HCT116 (cell line): ENCODE measurements around the gene HS6ST1. TPM values are rescaled to one million over a fixed set of nuclear protein-coding genes. Genes with fewer than 3 reads are reported as not detected.

Source experiments
- ATAC-seq: fragments of 200-7000 bp; cut with Tn5 transposase; 2 replicates; pipeline ENCODE4 v1.9.1; 2020; ENCODE audit warnings: mild to moderate bottlenecking, moderate library complexity
- BruUV-seq: library from RNA; stranded (reverse); fragments of 400-500 nt; replicated peaks from 2 replicates; lab custom pipeline; 2021; lab: Mats Ljungman, UMichigan
- CTCF ChIA-PET: fragments of 300-600 bp; sonication (Branson Sonifier 250); formaldehyde crosslinking; loops from one replicate; lab custom pipeline; 2021; ENCODE audit warnings: antibody characterized with exemption; lab: Charles Lee
- POLR2A ChIA-PET: fragments of 300-600, 350-600 bp; sonication (Branson Sonifier 250); formaldehyde crosslinking; loops from one replicate; lab custom pipeline; 2021; ENCODE audit warnings: antibody characterized with exemption; lab: Charles Lee
- RAD21 ChIA-PET, 2 experiments: fragments of 300-600 bp; sonication (Branson Sonifier 250); formaldehyde crosslinking; loops; one replicate each; lab custom pipeline; 2023; ENCODE audit warnings: low total read pairs in 2 of 2; ENCODE audit not compliant: uncharacterized antibody in 2 of 2, unreplicated experiment in 2 of 2, low non-redundant PET in 1 of 2; lab: Charles Lee
- DNase-seq: peaks from one replicate; pipeline ENCODE4 v3.0.0-alpha.2; 2010; ENCODE audit warnings: low read depth, low spot score
- H2AFZ ChIP-seq: fragments of 200-600 bp; shearing (Covaris generic), sonication (generic); 2 replicates; pipeline ENCODE4 v1.6.1; 2017; ENCODE audit warnings: low read depth, mixed run types, mixed read lengths, antibody characterized with exemption, low read length; ENCODE audit not compliant: poor library complexity, severe bottlenecking
- H3K27ac ChIP-seq: 2 replicates; pipeline ENCODE4 v1.5.1; 2012; ENCODE audit warnings: low read depth, low read length
- H3K27me3 ChIP-seq: fragments of 200-600 bp; sonication (generic); 2 replicates; pipeline ENCODE4 v1.6.1; 2016; ENCODE audit warnings: mixed run types, low read length, mixed read lengths; ENCODE audit not compliant: insufficient read depth
- H3K36me3 ChIP-seq, 2 experiments: fragments of 200-500 bp in 1 of 2; fragments of 200-600 bp in 1 of 2; sonication (Bioruptor generic) in 1 of 2; sonication (generic) in 1 of 2; 2 replicates each; pipeline versions ENCODE4 v1.5.1 to v1.6.1; 2014 to 2016; ENCODE audit warnings: low read length in 2 of 2, inconsistent platforms in 1 of 2, mixed read lengths in 1 of 2, mixed run types in 1 of 2; ENCODE audit not compliant: insufficient read depth in 2 of 2, control insufficient read depth in 1 of 2
- H3K4me1 ChIP-seq, 2 experiments: fragments of 200-600 bp in 1 of 2; sonication (generic) in 1 of 2; 2 replicates each; pipeline versions ENCODE4 v1.5.1 to v1.6.1; 2012 to 2017; ENCODE audit warnings: low read length in 2 of 2, inconsistent platforms in 1 of 2, mild to moderate bottlenecking in 1 of 2, mixed read lengths in 1 of 2, mixed run types in 1 of 2, moderate library complexity in 1 of 2; ENCODE audit not compliant: insufficient read depth in 2 of 2, control insufficient read depth in 1 of 2
- H3K4me2 ChIP-seq: fragments of 200-600 bp; sonication (generic); 2 replicates; pipeline ENCODE4 v1.6.1; 2017; ENCODE audit warnings: mixed run types, low read length, mixed read lengths
- H3K4me3 ChIP-seq, 2 experiments: fragments of 200-600 bp in 1 of 2; sonication (generic) in 1 of 2; replicated peaks in 1 of 2; 2 replicates each; pipeline ENCODE4 v1.5.1; 2011 to 2016; ENCODE audit warnings: low read length in 2 of 2, control low read depth in 1 of 2, low read depth in 1 of 2, mild to moderate bottlenecking in 1 of 2, mixed read lengths in 1 of 2, mixed run types in 1 of 2
- H3K79me2 ChIP-seq: fragments of 200-600 bp; sonication (generic); 2 replicates; pipeline ENCODE4 v1.6.1; 2017; ENCODE audit warnings: mild to moderate bottlenecking, mixed run types, low read length, moderate library complexity, mixed read lengths; ENCODE audit not compliant: insufficient read depth
- H3K9ac ChIP-seq: fragments of 200-600 bp; sonication (generic); 2 replicates; pipeline ENCODE4 v1.6.1; 2016; ENCODE audit warnings: low read length, mixed read lengths
- H3K9me2 ChIP-seq: fragments of 200-600 bp; sonication (generic), shearing (Covaris generic); 2 replicates; pipeline ENCODE4 v1.6.1; 2017; ENCODE audit warnings: mixed run types, mild to moderate bottlenecking, moderate library complexity; ENCODE audit not compliant: insufficient read depth
- H3K9me3 ChIP-seq, 2 experiments: fragments of 200-500 bp in 1 of 2; fragments of 200-600 bp in 1 of 2; sonication (Bioruptor generic) in 1 of 2; sonication (generic) in 1 of 2; 2 replicates each; pipeline ENCODE4 v1.6.1; 2014 to 2017; ENCODE audit warnings: low read length in 2 of 2, mixed read lengths in 2 of 2, inconsistent platforms in 1 of 2, low read depth in 1 of 2, mild to moderate bottlenecking in 1 of 2, mixed run types in 1 of 2, moderate library complexity in 1 of 2; ENCODE audit not compliant: control insufficient read depth in 1 of 2, insufficient read depth in 1 of 2
- H4K20me1 ChIP-seq: fragments of 200-600 bp; sonication (generic), shearing (Covaris generic); 2 replicates; pipeline ENCODE4 v1.6.1; 2017; ENCODE audit warnings: mixed run types, mild to moderate bottlenecking, moderate library complexity; ENCODE audit not compliant: insufficient read depth
- CBX3 ChIP-seq: IDR thresholded peaks from 2 replicates; pipeline ENCODE4 v1.6.1; 2012; ENCODE audit warnings: low read depth
- CEBPB ChIP-seq: IDR thresholded peaks from 2 replicates; pipeline ENCODE4 v1.6.1; 2012; ENCODE audit warnings: low read depth
- CTCF ChIP-seq, 3 experiments: fragments of 200-600 bp in 1 of 3; sonication (generic) in 1 of 3; IDR thresholded peaks in 2 of 3; conservative IDR thresholded peaks in 1 of 3; 2 replicates each; pipeline ENCODE4 v1.5.1; 2012 to 2017; ENCODE audit warnings: low read depth in 2 of 3, low read length in 2 of 3, antibody characterized with exemption in 1 of 3, borderline replicate concordance in 1 of 3, control low read depth in 1 of 3, mild to moderate bottlenecking in 1 of 3, mixed read lengths in 1 of 3, mixed run types in 1 of 3, moderate library complexity in 1 of 3; ENCODE audit not compliant: insufficient read depth in 1 of 3
- EGR1 ChIP-seq: IDR thresholded peaks from 2 replicates; pipeline ENCODE4 v1.6.1; 2012; ENCODE audit warnings: low read depth
- ELF1 ChIP-seq: IDR thresholded peaks from 2 replicates; pipeline ENCODE4 v1.6.1; 2012; ENCODE audit warnings: low read depth, borderline replicate concordance
- EZH2 ChIP-seq: fragments of 200-600 bp; sonication (generic); IDR thresholded peaks from 2 replicates; pipeline ENCODE4 v1.6.1; 2017; ENCODE audit warnings: antibody characterized with exemption, mixed run types
- EZH2phosphoT487 ChIP-seq: fragments of 200-600 bp; IDR thresholded peaks from 2 replicates; pipeline ENCODE4 v1.6.1; 2018; ENCODE audit warnings: antibody characterized with exemption, borderline replicate concordance
- JUND ChIP-seq: IDR thresholded peaks from 2 replicates; pipeline ENCODE4 v1.6.1; 2012
- MAX ChIP-seq: IDR thresholded peaks from 2 replicates; pipeline ENCODE4 v1.6.1; 2012
- REST ChIP-seq: IDR thresholded peaks from 2 replicates; pipeline ENCODE4 v1.6.1; 2012; ENCODE audit warnings: low read depth
- SP1 ChIP-seq: IDR thresholded peaks from 2 replicates; pipeline ENCODE4 v1.6.1; 2012; ENCODE audit warnings: low read depth
- SRF ChIP-seq: IDR thresholded peaks from 2 replicates; pipeline ENCODE4 v1.6.1; 2012; ENCODE audit warnings: low read depth
- ZBTB33 ChIP-seq: IDR thresholded peaks from 2 replicates; pipeline ENCODE4 v1.6.1; 2011; ENCODE audit warnings: mild to moderate bottlenecking, low read length, moderate library complexity; ENCODE audit not compliant: insufficient replicate concordance; ENCODE audit errors: extremely low read depth
- ZFX ChIP-seq: fragments of 450-650 bp; IDR thresholded peaks from 2 replicates; pipeline ENCODE4 v1.6.1; 2017
- ZNF274 ChIP-seq: fragments of 200-500 bp; sonication (Bioruptor generic); IDR thresholded peaks from 2 replicates; pipeline ENCODE4 v1.6.1; 2014; ENCODE audit warnings: mild to moderate bottlenecking, low read depth, low read length, inconsistent platforms
- intact Hi-C: fragments of 100-400 bp; cut with micrococcal nuclease; formaldehyde crosslinking; loops from 2 replicates; pipeline ENCODE4 v1.10.0; 2022
- total RNA-seq: library from RNA; stranded (reverse); gene quantifications from one replicate; pipeline ENCODE4 v1.2.1, GENCODE V29; 2021; ENCODE audit not compliant: unreplicated experiment

The HS6ST1 gene
- total RNA-seq, 1 experiment from 2014 or later, result 35.0 TPM

GRCh38 chr2:128219891-128220290 lies 98.8 kb downstream of the HS6ST1 start:
- no peaks in the 10 kb centered on the region for H4K20me1 ChIP-seq
- no peak for TF ChIP-seq ZFX
- TF ChIP-seq MAX, result no peak
- no peak for TF ChIP-seq ELF1
- no peak for TF ChIP-seq JUND
- TF ChIP-seq ZNF274, result no peak
- TF ChIP-seq EZH2, result no peak
- TF ChIP-seq CBX3, result no peak
- no peak for TF ChIP-seq CTCF (IDR thresholded peaks at IDR 0.05 in 2 of 3, conservative IDR thresholded peaks at IDR 0.05 in 1 of 3; ENCODE audit: borderline replicate concordance in 1 of 3, insufficient read depth in 1 of 3, low read depth in 2 of 3, low read length in 2 of 3)
- TF ChIP-seq CEBPB, result no peak
- no peak for TF ChIP-seq ZBTB33
- no peak for TF ChIP-seq SRF
- TF ChIP-seq EGR1, result no peak
- no peak for TF ChIP-seq SP1
- no peak for TF ChIP-seq REST
- no peak for TF ChIP-seq EZH2phosphoT487
- BruUV-seq, result no TSS peak
- no peaks in the 10 kb centered on the region for H3K9me3 ChIP-seq
- 0 out of 2 replicates have a peak, but pooled peaks cover 2% of the 10 kb centered on the region for H3K27me3 ChIP-seq
- H2AFZ ChIP-seq, result no peak overlapping the region
- H3K4me1 ChIP-seq, result no peaks in the 10 kb centered on the region
- ATAC-seq (no peak), DNase-seq (no peak)
- ChIA-PET RAD21 (no interaction called here), POLR2A (no interaction called here), CTCF (no interaction called here)
- H3K27ac ChIP-seq, result no peak overlapping the region
- H3K9me2 ChIP-seq, result no peaks in the 10 kb centered on the region
- no peaks in the 10 kb centered on the region for H3K36me3 ChIP-seq
- no peaks in the 10 kb centered on the region for H3K79me2 ChIP-seq
- no peak overlapping the region for H3K9ac ChIP-seq
- intact Hi-C loops, result no loop called here
- H3K4me3 ChIP-seq, result no peak overlapping the region
- no peak overlapping the region for H3K4me2 ChIP-seq
